RWPE1 (cell line): Measurements from ENCODE around the gene DOCK6.
"Not testable (repeated sequence)": the region's sequence is repeated elsewhere in the genome, so short reads cannot be mapped to it uniquely, and the experiment has no call there.

ENCODE experiments used
- CTCF ChIA-PET: fragments of 350-600 bp; sonication (Branson Sonifier 250); formaldehyde crosslinking; extraction: SDS; loops from one replicate; lab custom pipeline; 2021; lab: Yijun Ruan, JAX
- POLR2A ChIA-PET: fragments of 400-600 bp; formaldehyde crosslinking; extraction: SDS; loops from one replicate; lab custom pipeline; 2020; ENCODE audit warnings: antibody characterized with exemption; ENCODE audit not compliant: low non-redundant PET; lab: Yijun Ruan, JAX
- DNase-seq: peaks from one replicate; pipeline ENCODE4 v3.0.0; 2012; ENCODE audit warnings: low spot score
- H3K27ac ChIP-seq: fragments of 450-650 bp; 2 replicates; pipeline ENCODE4 v1.5.1; 2017
- TF ChIP-seq, protein P1 (sequence below): fragments of 450-650 bp; conservative IDR thresholded peaks from 2 replicates; pipeline ENCODE4 v1.5.1; 2017; ENCODE audit warnings: low read depth, mild to moderate bottlenecking

DOCK6 gene

GRCh38 chr19:11191934-11192333 is 70.4 kb downstream of the DOCK6 start:
- no peak for DNase-seq
- CTCF ChIA-PET = no interaction called here
- TF ChIP-seq, protein P1, sequence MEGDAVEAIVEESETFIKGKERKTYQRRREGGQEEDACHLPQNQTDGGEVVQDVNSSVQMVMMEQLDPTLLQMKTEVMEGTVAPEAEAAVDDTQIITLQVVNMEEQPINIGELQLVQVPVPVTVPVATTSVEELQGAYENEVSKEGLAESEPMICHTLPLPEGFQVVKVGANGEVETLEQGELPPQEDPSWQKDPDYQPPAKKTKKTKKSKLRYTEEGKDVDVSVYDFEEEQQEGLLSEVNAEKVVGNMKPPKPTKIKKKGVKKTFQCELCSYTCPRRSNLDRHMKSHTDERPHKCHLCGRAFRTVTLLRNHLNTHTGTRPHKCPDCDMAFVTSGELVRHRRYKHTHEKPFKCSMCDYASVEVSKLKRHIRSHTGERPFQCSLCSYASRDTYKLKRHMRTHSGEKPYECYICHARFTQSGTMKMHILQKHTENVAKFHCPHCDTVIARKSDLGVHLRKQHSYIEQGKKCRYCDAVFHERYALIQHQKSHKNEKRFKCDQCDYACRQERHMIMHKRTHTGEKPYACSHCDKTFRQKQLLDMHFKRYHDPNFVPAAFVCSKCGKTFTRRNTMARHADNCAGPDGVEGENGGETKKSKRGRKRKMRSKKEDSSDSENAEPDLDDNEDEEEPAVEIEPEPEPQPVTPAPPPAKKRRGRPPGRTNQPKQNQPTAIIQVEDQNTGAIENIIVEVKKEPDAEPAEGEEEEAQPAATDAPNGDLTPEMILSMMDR = no peak
- H3K27ac ChIP-seq = peak overlapping the region; percentile 84
- POLR2A ChIA-PET = no interaction called here

GRCh38 chr19:11191273-11191755 is 71.0 kb downstream of the DOCK6 start:
- DNase-seq = peak; percentile 70
- ChIA-PET POLR2A (no interaction called here), CTCF (no interaction called here)
- peak overlapping the region; percentile 84 for H3K27ac ChIP-seq
- TF ChIP-seq, protein P1 = no peak

- DNase-seq = no peak
- peak overlapping the region; percentile 84 for H3K27ac ChIP-seq
- ChIA-PET CTCF (interaction anchor here (1.2 kb wide), 1 partner anchor 64 kb away, joined by 5 read pairs; no protein-coding TSS in a partner anchor), POLR2A (interaction anchor here (0.8 kb wide), 1 partner anchor 52 kb away, joined by 3 read pairs; no protein-coding TSS in a partner anchor)
- TF ChIP-seq, protein P1 = no peak
These were observed 71.8 kb downstream of the DOCK6 start for GRCh38 chr19:11190501-11190900.

DNA sequence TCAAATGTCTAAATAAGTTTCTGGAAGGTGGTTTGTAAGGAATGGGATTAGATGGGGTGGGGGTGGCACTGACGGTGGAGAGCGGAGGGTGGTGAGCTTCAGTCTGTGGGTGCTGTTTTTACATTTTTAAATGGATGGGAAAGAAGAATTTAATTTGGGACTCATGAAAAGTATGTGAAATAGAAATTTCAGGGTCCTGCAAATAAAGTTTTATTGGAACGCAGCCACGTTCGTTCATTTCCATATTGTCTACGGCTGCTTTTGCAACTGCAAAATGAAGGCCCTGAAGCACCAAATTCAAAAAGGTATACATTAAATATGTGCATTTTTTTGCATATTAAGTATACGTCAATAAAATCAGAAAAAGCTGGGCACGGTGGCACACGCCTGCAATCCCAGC is 74.9 kb downstream of the DOCK6 start:
- DNase-seq = no peak
- ChIA-PET CTCF (interaction anchor here (1.2 kb wide), 1 partner anchor 19 kb away, joined by 6 read pairs; no protein-coding TSS in a partner anchor), POLR2A (no interaction called here)
- TF ChIP-seq, protein P1 = no peak
- no peak overlapping the region for H3K27ac ChIP-seq

DNA sequence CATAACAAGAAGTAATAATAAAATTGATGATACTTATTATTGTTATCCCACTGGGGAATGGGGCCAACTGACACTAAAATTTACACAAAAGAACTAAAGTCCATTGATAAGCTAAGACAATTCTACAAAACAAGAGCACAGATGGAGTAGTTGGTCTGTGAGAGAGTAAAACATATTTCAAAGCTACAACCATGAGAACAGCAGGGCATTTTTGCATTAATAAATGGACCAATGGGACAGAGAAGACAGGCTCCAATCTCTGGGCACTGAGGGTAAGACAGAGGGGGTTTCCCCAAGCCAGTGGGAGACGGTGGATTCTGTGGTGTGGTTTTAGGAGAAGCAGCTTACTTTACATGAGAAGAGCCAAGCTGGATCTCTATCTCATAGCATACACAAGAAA is 79.3 kb downstream of the DOCK6 start:
- no peak for DNase-seq
- ChIA-PET CTCF (no interaction called here), POLR2A (no interaction called here)
- H3K27ac ChIP-seq = no peak overlapping the region
- TF ChIP-seq, protein P1 = no peak

GRCh38 chr19:11181488-11181887 is 80.8 kb downstream of the DOCK6 start:
- peak overlapping the region; percentile 15; the same call in 1 of the 2 replicates for H3K27ac ChIP-seq
- ChIA-PET POLR2A (interaction anchor here (0.7 kb wide), 1 partner anchor 157 kb away, joined by 3 read pairs; no protein-coding TSS in a partner anchor), CTCF (no interaction called here)
- DNase-seq = no peak
- TF ChIP-seq, protein P1 = no peak

GRCh38 chr19:11180975-11181374 is 81.3 kb downstream of the DOCK6 start:
- CTCF ChIA-PET, POLR2A ChIA-PET, DNase-seq: not testable (repeated sequence)
- H3K27ac ChIP-seq = peak overlapping the region; percentile 40; the same call in 1 of the 2 replicates
